Left lung (tissue), 10 donors: ENCODE measurements around the gene CHRDL1. TPM values are rescaled to one million over a fixed set of nuclear protein-coding genes. Genes with fewer than 3 reads are reported as not detected.
A peak's percentile ranks its signal among the peaks of the same experiment; 100 is the strongest.

Experiments used
- ATAC-seq: fragments of 200-7000 bp; cut with Tn5 transposase; one replicate; pipeline ENCODE4 v1.9.1; 2020; ENCODE audit warnings: moderate library complexity
- DNase-seq, 4 donors: peaks; one replicate each; pipeline ENCODE4 v3.0.0-alpha.2; 2013 to 2020
- H3K27ac ChIP-seq, 2 donors: fragments of 200-600 bp; sonication (generic) in 1 of 2; one replicate each; pipeline versions ENCODE4 v1.5.0 to v1.8.0; 2020 to 2021
- H3K27me3 ChIP-seq, 2 donors: fragments of 200-600 bp; sonication (generic) in 1 of 2; one replicate each; pipeline versions ENCODE4 v1.5.0 to v1.8.0; 2020 to 2021
- H3K36me3 ChIP-seq, 2 donors: fragments of 200-600 bp; sonication (generic) in 1 of 2; one replicate each; pipeline versions ENCODE4 v1.5.0 to v1.8.0; 2020 to 2021
- H3K4me1 ChIP-seq, 2 donors: fragments of 200-600 bp; one replicate each; pipeline ENCODE4 v1.8.0; 2021
- H3K4me3 ChIP-seq, 2 donors: fragments of 200-600 bp; sonication (generic) in 1 of 2; one replicate each; pipeline versions ENCODE4 v1.5.0 to v1.8.0; 2020 to 2021; ENCODE audit warnings: mild to moderate bottlenecking in 1 of 2
- H3K9me3 ChIP-seq, 2 donors: fragments of 200-600 bp; sonication (generic) in 1 of 2; one replicate each; pipeline versions ENCODE4 v1.5.0 to v1.8.0; 2020 to 2021
- intact Hi-C, 2 donors: fragments of 100-400 bp; cut with DNase I; formaldehyde crosslinking; loops; one replicate each; pipeline versions ENCODE4 v1.11.2 to v1.14.2; 2022
- polyA plus RNA-seq, 6 donors: library from polyadenylated mRNA; unstranded; fragments of 120-200 nt; gene quantifications; one replicate each; pipeline ENCODE4 v1.2.1, GENCODE V29; 2013; ENCODE audit not compliant: insufficient read length in 6 of 6
- total RNA-seq, 2 donors: library from RNA; stranded (reverse); fragmentation: NEBNext Ultra II Directional; extraction: Animal tissue kit (Norgen Biotek cat#: 25700); gene quantifications; one replicate each; pipeline ENCODE4 v1.2.1, GENCODE V29; 2021
- TF ChIP-seq, protein P1 (sequence below), 2 donors: fragments of 200-600 bp; sonication (generic) in 1 of 2; IDR thresholded peaks; one replicate each; pipeline versions ENCODE4 v1.5.0 to v1.8.0; 2021; ENCODE audit warnings: antibody characterized with exemption in 2 of 2
- donor health status: DM: no; HTN: yes; CAD: no.
- donor health status: DM: no; HTN: no; CAD: no.

CHRDL1 gene
- total and polyA plus RNA-seq, 8 donors = 7.9 to 58.5 (median 10.5) TPM

DNA sequence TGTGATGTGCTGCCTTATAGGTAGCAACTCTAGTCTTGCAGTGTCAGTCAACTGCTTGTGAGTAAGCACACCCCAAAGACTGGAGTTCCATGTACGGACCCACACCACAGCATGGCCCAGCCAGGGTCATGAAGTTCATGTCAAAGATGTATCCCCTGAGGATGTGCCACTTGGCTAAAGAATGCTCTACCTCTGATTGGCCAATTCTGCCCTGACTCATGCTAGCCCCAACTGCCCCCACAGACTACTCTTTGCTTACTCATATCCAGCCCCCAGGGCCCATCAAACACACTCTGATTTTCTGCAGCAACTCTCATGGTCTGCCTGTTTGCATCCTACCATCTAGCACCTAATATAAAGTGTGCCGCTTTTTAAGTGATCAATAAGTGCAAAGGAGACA is 62.5 kb downstream of the CHRDL1 start:
- no peak overlapping the region for H3K4me3 ChIP-seq
- no peaks in the 10 kb centered on the region for H3K36me3 ChIP-seq
- TF ChIP-seq, protein P1, sequence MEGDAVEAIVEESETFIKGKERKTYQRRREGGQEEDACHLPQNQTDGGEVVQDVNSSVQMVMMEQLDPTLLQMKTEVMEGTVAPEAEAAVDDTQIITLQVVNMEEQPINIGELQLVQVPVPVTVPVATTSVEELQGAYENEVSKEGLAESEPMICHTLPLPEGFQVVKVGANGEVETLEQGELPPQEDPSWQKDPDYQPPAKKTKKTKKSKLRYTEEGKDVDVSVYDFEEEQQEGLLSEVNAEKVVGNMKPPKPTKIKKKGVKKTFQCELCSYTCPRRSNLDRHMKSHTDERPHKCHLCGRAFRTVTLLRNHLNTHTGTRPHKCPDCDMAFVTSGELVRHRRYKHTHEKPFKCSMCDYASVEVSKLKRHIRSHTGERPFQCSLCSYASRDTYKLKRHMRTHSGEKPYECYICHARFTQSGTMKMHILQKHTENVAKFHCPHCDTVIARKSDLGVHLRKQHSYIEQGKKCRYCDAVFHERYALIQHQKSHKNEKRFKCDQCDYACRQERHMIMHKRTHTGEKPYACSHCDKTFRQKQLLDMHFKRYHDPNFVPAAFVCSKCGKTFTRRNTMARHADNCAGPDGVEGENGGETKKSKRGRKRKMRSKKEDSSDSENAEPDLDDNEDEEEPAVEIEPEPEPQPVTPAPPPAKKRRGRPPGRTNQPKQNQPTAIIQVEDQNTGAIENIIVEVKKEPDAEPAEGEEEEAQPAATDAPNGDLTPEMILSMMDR (IDR thresholded peaks at IDR 0.05) = no peak
- H3K27ac ChIP-seq = no peak overlapping the region
- H3K27me3 ChIP-seq = peaks cover 0 to 4% of the 10 kb centered on the region in 2 donors
- no peak for ATAC-seq
- intact Hi-C loops = no loop called here
- no peaks in the 10 kb centered on the region for H3K4me1 ChIP-seq
- H3K9me3 ChIP-seq = no peaks in the 10 kb centered on the region
- DNase-seq = no peak

DNA sequence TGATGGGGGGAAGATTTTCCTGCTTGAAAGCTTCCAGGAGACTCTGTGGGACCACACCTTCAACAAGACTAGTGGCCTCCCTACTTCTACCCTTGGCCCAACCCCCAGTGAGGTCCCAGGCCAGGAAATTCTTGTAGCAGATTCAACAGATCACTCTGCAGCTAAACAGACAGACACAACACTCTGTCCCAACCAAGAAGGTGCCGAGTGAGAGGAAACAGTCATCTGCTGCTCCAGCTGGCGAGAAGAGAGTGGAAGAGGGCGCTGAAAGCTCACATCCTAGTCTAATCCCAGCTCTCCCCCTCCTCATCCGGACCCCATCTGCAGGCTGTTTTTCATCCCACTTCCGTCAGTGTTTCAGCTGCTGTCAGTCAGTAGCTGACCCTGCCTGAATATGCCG is 63.4 kb downstream of the CHRDL1 start:
- Histone ChIP-seq H3K4me1 (no peaks in the 10 kb centered on the region), H3K27ac (no peak overlapping the region), H3K4me3 (no peak overlapping the region), H3K9me3 (no peaks in the 10 kb centered on the region), H3K27me3 (peaks cover 0 to 4% of the 10 kb centered on the region in 2 donors), H3K36me3 (no peaks in the 10 kb centered on the region)
- peak; percentile 44 for ATAC-seq
- DNase-seq = peak in 2 of 4 donors; percentile 72 to 79
- intact Hi-C loops = no loop called here
- TF ChIP-seq, protein P1 (IDR thresholded peaks at IDR 0.05) = no peak

DNA sequence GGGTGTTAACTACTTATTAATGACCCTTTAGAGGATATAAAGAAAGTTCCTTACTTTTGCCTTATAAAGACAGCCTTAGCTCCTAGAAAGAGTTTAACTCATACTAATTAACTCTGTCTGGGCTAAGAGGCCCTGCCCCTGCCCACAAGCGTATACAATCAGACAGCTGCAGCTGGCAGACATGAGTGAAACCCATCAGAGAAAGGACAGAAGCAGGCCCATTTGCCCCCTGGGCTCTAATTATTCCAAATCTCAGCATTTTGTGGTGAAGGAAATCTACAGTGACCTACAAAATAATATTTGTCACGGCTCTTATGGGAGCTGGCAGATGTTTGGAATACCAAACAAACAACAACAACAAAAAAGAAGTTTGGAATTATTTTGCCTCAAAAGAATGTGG is 71.8 kb downstream of the CHRDL1 start:
- no peaks in the 10 kb centered on the region for H3K9me3 ChIP-seq
- peaks cover 0 to 3% of the 10 kb centered on the region in 2 donors for H3K27me3 ChIP-seq
- no peaks in the 10 kb centered on the region for H3K4me1 ChIP-seq
- intact Hi-C loops = no loop called here
- DNase-seq = no peak
- TF ChIP-seq, protein P1 (IDR thresholded peaks at IDR 0.05) = no peak
- H3K27ac ChIP-seq = no peak overlapping the region
- no peak for ATAC-seq
- H3K4me3 ChIP-seq = no peak overlapping the region
- H3K36me3 ChIP-seq = no peaks in the 10 kb centered on the region

DNA sequence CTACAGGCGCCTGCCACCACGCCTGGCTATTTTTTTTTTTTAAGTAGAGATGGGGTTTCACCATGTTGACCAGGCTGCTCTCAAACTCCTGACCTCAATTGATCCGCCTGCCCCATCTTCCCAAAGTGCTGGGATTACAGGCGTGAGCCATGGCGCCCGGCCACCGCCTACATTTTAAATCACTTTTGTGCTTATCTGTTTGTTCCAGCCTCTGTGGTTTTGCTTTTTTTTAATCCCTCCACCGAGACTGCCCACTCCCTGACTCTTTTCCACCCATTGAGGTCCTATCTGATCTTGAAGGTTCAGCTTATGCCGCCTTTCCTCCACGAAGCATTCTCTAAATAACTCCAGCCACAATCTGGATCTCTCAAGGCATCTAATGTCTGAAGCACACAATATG is 73.5 kb downstream of the CHRDL1 start:
- ATAC-seq = no peak
- Histone ChIP-seq H3K27ac (no peak overlapping the region), H3K9me3 (no peaks in the 10 kb centered on the region)

DNA sequence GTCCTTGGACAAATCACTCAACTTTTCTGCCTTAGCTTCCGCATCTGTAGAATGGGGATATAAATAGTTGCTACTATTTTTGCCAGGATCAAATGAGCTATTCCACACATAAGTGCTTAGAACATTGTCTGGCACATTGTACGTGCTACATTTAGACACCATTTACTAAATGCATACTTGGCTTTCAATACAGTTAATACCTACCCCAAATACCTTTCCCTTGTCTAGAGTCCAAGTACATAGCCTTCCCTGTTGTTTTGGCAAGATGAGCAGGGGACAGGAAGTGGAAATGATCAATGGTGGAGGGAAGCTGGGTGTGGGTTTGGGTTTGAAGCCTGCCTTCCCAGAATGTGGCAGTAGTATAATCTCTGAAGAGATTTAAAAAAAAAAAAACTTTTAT is 82.0 kb downstream of the CHRDL1 start:
- Histone ChIP-seq H3K27ac (no peak overlapping the region), H3K9me3 (no peaks in the 10 kb centered on the region), H3K27me3 (peaks cover 0 to 15% of the 10 kb centered on the region in 2 donors), H3K4me3 (no peak overlapping the region), H3K4me1 (no peaks in the 10 kb centered on the region), H3K36me3 (no peaks in the 10 kb centered on the region)
- TF ChIP-seq, protein P1 (IDR thresholded peaks at IDR 0.05) = no peak
- intact Hi-C loops = no loop called here
- no peak for ATAC-seq
- no peak for DNase-seq

More for the DNA sequence above, 73.5 kb downstream of the CHRDL1 start:
- peaks cover 0 to 12% of the 10 kb centered on the region in 2 donors for H3K27me3 ChIP-seq
- TF ChIP-seq, protein P1 (IDR thresholded peaks at IDR 0.05) = no peak
- H3K4me3 ChIP-seq = no peak overlapping the region
- no peaks in the 10 kb centered on the region for H3K4me1 ChIP-seq
- no peak for DNase-seq
- intact Hi-C loops = no loop called here
- no peaks in the 10 kb centered on the region for H3K36me3 ChIP-seq
